Measurements from ENCODE around the gene FAM151A. TPM values are rescaled to one million over a fixed set of nuclear protein-coding genes. Genes with fewer than 3 reads are reported as not detected.

FAM151A gene
- 0.07 and 0.21 TPM in 2 replicates for total RNA-seq
- 0.18 and 0.32 TPM in 2 replicates for polyA plus RNA-seq

- H3K27ac ChIP-seq: no peak within 1 kb of the TSS
- TF ChIP-seq CTCF (IDR thresholded peaks at IDR 0.05; ENCODE audit: low read depth, low read length): no peak
- H3K27me3 ChIP-seq: no peaks in the 10 kb centered on the region
- H3K4me1 ChIP-seq (ENCODE audit: low read depth): no peaks in the 10 kb centered on the region
- no peaks in the 10 kb centered on the region for H3K9me3 ChIP-seq (ENCODE audit: low read depth)
- no peaks in the 10 kb centered on the region for H3K36me3 ChIP-seq
- H3K4me3 ChIP-seq: no peak within 1 kb of the TSS
- DNase-seq (ENCODE audit: low read depth in 1 of 2, low spot score in 1 of 2): peak; percentile 8 to 30
These were observed at the start of gene FAM151A for GRCh38 chr1:54623216-54624007. FAM151A (minus strand) TSS chr1:54623525; CDS start chr1:54623395, 130 bp downstream.

GRCh38 chr1:54671985-54672608, 48.8 kb upstream of the FAM151A start:
- Histone ChIP-seq H3K4me3 (no peak overlapping the region), H3K9me3 (ENCODE audit: low read depth) (no peaks in the 10 kb centered on the region), H3K27me3 (no peaks in the 10 kb centered on the region), H3K4me1 (ENCODE audit: low read depth) (no peaks in the 10 kb centered on the region), H3K27ac (no peak overlapping the region), H3K36me3 (no peaks in the 10 kb centered on the region)
- DNase-seq (ENCODE audit: low read depth in 1 of 2, low spot score in 1 of 2): peak; percentile 38 to 64
- TF ChIP-seq CTCF (IDR thresholded peaks at IDR 0.05; ENCODE audit: low read depth, low read length): peak; percentile 81

- DNase-seq (ENCODE audit: low read depth in 1 of 2, low spot score in 1 of 2): no peak
- no peak overlapping the region for H3K4me3 ChIP-seq
- H3K36me3 ChIP-seq: no peaks in the 10 kb centered on the region
- no peaks in the 10 kb centered on the region for H3K27me3 ChIP-seq
- H3K9me3 ChIP-seq (ENCODE audit: low read depth): no peaks in the 10 kb centered on the region
- no peak for TF ChIP-seq CTCF (IDR thresholded peaks at IDR 0.05; ENCODE audit: low read depth, low read length)
- H3K4me1 ChIP-seq (ENCODE audit: low read depth): no peaks in the 10 kb centered on the region
- H3K27ac ChIP-seq: no peak overlapping the region
These were observed 45.2 kb upstream of the FAM151A start for GRCh38 chr1:54668567-54668966.

GRCh38 chr1:54667797-54668196, 44.5 kb upstream of the FAM151A start:
- no peak overlapping the region for H3K4me3 ChIP-seq
- H3K4me1 ChIP-seq (ENCODE audit: low read depth): no peaks in the 10 kb centered on the region
- TF ChIP-seq CTCF (IDR thresholded peaks at IDR 0.05; ENCODE audit: low read depth, low read length): no peak
- H3K36me3 ChIP-seq: no peaks in the 10 kb centered on the region
- no peak for DNase-seq (ENCODE audit: low read depth in 1 of 2, low spot score in 1 of 2)
- H3K27ac ChIP-seq: no peak overlapping the region
- H3K9me3 ChIP-seq (ENCODE audit: low read depth): no peaks in the 10 kb centered on the region
- no peaks in the 10 kb centered on the region for H3K27me3 ChIP-seq

GRCh38 chr1:54666333-54666732, 43.0 kb upstream of the FAM151A start:
- no peak for DNase-seq (ENCODE audit: low read depth in 1 of 2, low spot score in 1 of 2)
- H3K4me1 ChIP-seq (ENCODE audit: low read depth): no peaks in the 10 kb centered on the region
- no peak overlapping the region for H3K4me3 ChIP-seq
- H3K27ac ChIP-seq: no peak overlapping the region
- no peaks in the 10 kb centered on the region for H3K36me3 ChIP-seq
- no peak for TF ChIP-seq CTCF (IDR thresholded peaks at IDR 0.05; ENCODE audit: low read depth, low read length)
- no peaks in the 10 kb centered on the region for H3K9me3 ChIP-seq (ENCODE audit: low read depth)
- no peaks in the 10 kb centered on the region for H3K27me3 ChIP-seq
